GM12875 (cell line): ENCODE results near the gene OXTR.

Source experiments
- H3K4me3 ChIP-seq: one replicate; pipeline ENCODE4 v1.5.1; 2011; ENCODE audit warnings: low read depth, low read length, control low read depth
- CTCF ChIP-seq: IDR thresholded peaks from 2 replicates; pipeline ENCODE4 v1.5.1; 2011; ENCODE audit warnings: low read depth, mild to moderate bottlenecking, control low read depth, inconsistent platforms, low read length, moderate library complexity, borderline replicate concordance; ENCODE audit not compliant: insufficient read depth

The OXTR gene

GRCh38 chr3:8713901-8714759, 55.3 kb downstream of the OXTR start:
- TF ChIP-seq CTCF, result peak; percentile 44
- H3K4me3 ChIP-seq, result no peak overlapping the region

- TF ChIP-seq CTCF, result no peak
- H3K4me3 ChIP-seq, result no peak overlapping the region
Observed at GRCh38 chr3:8712908-8713255, 56.5 kb downstream of the OXTR start.

- TF ChIP-seq CTCF, result no peak
- no peak overlapping the region for H3K4me3 ChIP-seq
Observed at GRCh38 chr3:8712045-8712907, 57.1 kb downstream of the OXTR start.

GRCh38 chr3:8709801-8710507, 59.5 kb downstream of the OXTR start:
- TF ChIP-seq CTCF, result no peak
- no peak overlapping the region for H3K4me3 ChIP-seq

- no peak for TF ChIP-seq CTCF
- H3K4me3 ChIP-seq, result no peak overlapping the region
Observed at GRCh38 chr3:8709287-8709686, 60.1 kb downstream of the OXTR start.

- no peak for TF ChIP-seq CTCF
- H3K4me3 ChIP-seq, result no peak overlapping the region
Observed at GRCh38 chr3:8705575-8705974, 63.8 kb downstream of the OXTR start.
